ENCODE data around the gene PLXNB1. TPM values are rescaled to one million over a fixed set of nuclear protein-coding genes. Genes with fewer than 3 reads are reported as not detected.

PLXNB1 gene
- total RNA-seq, 1 donor from 2014 or later: 160 TPM

DNA sequence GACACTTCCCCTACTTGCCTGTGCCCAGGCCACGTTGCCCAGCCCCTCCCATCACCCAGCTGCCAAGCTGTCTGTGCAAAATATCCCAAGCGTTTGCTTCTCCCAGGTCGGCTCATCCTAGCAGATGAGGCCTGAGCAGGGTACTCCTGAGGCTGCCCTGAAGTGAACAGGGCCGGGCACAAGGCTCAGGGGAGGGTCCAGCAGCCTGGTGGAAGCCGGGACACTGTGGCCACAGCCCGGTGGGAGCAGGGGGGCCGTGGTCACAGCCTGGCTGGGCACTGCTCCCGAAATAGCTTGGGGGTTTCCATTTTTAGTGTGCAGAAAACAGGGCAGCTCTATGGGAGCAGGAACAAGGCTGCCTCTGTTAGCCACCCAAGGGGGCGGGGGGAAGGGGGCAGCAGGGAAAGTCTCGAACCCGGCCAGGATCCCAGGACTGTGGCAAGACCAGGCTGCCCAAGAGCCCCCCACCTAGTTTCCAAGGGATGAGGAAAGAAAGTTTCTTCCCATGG, 3.4 kb downstream of the PLXNB1 start:
- H3K4me1 ChIP-seq: peaks cover 18 to 47% of the 10 kb centered on the region in 2 donors
- peak overlapping the region; percentile 95 to 98 for H3K27ac ChIP-seq
- H3K4me3 ChIP-seq: peak overlapping the region; percentile 79 to 94
- H3K27me3 ChIP-seq: no peaks in the 10 kb centered on the region
- H3K9me3 ChIP-seq: no peaks in the 10 kb centered on the region
- intact Hi-C loops (cut with DNase I): no loop called here
- peaks cover 7 to 23% of the 10 kb centered on the region in 2 donors for H3K36me3 ChIP-seq
- DNase-seq (ENCODE audit: low spot score in 2 of 2): no peak
- TF ChIP-seq CTCF (IDR thresholded peaks at IDR 0.05): no peak

GRCh38 chr3:48425281-48425812, 4.5 kb downstream of the PLXNB1 start:
- Histone ChIP-seq H3K9me3 (no peaks in the 10 kb centered on the region), H3K4me3 (peak overlapping the region in 1 of 2 donors; percentile 79), H3K4me1 (peaks cover 18 to 43% of the 10 kb centered on the region in 2 donors), H3K36me3 (peaks cover 15 to 33% of the 10 kb centered on the region in 2 donors), H3K27ac (peak overlapping the region; percentile 95 to 98), H3K27me3 (no peaks in the 10 kb centered on the region)
- no peak for DNase-seq (ENCODE audit: low spot score in 2 of 2)
- no peak for TF ChIP-seq CTCF (IDR thresholded peaks at IDR 0.05)
- intact Hi-C loops (cut with DNase I): no loop called here

DNA sequence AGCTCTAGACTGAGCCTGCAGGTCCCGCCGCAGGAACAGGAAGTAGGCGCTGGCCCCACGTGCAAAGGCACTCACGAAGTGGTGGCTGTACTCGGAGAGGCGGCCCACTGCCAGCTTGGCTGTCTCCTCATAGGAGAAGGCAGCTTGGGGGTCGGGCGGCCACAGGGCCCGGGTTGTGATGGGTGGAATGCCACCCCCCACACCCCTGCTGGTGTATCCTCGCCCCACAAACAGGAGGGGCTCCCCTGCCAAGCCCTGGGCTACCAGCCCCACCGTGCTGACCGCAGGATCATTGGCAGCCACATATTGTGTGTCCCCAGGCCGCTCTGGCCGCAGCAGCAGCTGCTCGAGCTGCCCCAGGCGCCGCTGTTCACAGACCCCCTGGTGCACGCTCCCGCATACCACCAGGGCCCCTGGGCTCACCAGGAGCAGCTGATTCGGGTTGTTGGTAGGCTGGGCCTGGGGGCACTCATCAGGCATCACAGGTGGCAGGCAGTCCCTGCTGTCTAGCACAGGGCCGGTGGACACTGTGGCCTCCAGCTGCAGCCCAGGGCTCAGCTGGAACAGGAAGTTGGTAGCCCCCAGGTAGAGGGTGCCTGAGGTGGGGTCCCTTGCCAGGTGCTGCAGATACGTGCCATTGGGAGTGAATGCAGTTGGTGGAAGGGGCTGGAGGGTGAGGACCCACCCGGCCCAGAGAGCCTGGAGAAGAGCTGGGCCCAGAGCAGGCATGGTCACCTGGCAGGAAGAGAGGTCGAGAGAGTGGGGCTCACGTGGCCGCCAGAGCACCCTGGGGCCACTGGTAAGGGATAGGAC, 5.8 kb downstream of the PLXNB1 start:
- peak overlapping the region; percentile 95 to 98 for H3K27ac ChIP-seq
- H3K9me3 ChIP-seq: no peaks in the 10 kb centered on the region
- no peak overlapping the region for H3K4me3 ChIP-seq
- H3K27me3 ChIP-seq: no peaks in the 10 kb centered on the region
- no peak for TF ChIP-seq CTCF (IDR thresholded peaks at IDR 0.05)
- intact Hi-C loops (cut with DNase I): no loop called here
- no peak for DNase-seq (ENCODE audit: low spot score in 2 of 2)
- H3K36me3 ChIP-seq: peaks cover 28 to 45% of the 10 kb centered on the region in 2 donors
- peaks cover 18 to 38% of the 10 kb centered on the region in 2 donors for H3K4me1 ChIP-seq

GRCh38 chr3:48423241-48423882, 6.5 kb downstream of the PLXNB1 start:
- Histone ChIP-seq H3K27me3 (no peaks in the 10 kb centered on the region), H3K9me3 (no peaks in the 10 kb centered on the region), H3K36me3 (peaks cover 35 to 52% of the 10 kb centered on the region in 2 donors), H3K4me3 (no peak overlapping the region), H3K4me1 (peaks cover 18 to 38% of the 10 kb centered on the region in 2 donors), H3K27ac (peak overlapping the region; percentile 11 to 14)
- TF ChIP-seq CTCF (IDR thresholded peaks at IDR 0.05): no peak
- DNase-seq (ENCODE audit: low spot score in 2 of 2): no peak
- intact Hi-C loops (cut with DNase I): no loop called here

DNA sequence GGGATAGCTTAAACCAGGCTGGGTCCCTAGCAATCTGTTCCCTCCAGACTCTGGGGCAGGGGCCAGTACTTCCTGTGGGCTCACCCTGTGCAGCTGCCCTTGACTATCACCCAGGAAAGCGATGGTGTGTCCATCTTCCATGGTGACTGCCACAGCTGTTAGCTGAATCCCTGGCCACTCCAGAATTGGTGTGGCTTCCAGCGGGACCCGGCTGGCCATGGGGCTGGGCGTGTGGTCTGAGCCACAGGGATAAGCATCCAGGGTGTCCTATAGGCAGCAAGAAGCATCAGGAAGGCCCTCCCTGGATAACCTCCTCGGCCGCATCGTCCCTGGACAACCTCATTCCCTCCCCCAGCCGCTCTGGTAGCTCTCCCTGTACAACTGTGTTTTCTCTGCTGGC, 7.2 kb downstream of the PLXNB1 start:
- Histone ChIP-seq H3K4me3 (no peak overlapping the region), H3K9me3 (no peaks in the 10 kb centered on the region), H3K27ac (peak overlapping the region; percentile 10 to 14), H3K36me3 (peaks cover 42 to 59% of the 10 kb centered on the region in 2 donors), H3K27me3 (no peaks in the 10 kb centered on the region), H3K4me1 (peaks cover 18 to 38% of the 10 kb centered on the region in 2 donors)
- TF ChIP-seq CTCF (IDR thresholded peaks at IDR 0.05): no peak
- intact Hi-C loops (cut with DNase I): no loop called here
- no peak for DNase-seq (ENCODE audit: low spot score in 2 of 2)

Data from ascending aorta (tissue), 2 donors.